SK-N-SH (cell line): ENCODE data around the gene SLC43A3. TPM values are rescaled to one million over a fixed set of nuclear protein-coding genes. Genes with fewer than 3 reads are reported as not detected.

ENCODE experiments used
- CTCF ChIA-PET: fragments of 300-600, 350-600 bp; formaldehyde crosslinking; extraction: SDS; loops from one replicate; lab custom pipeline; 2021; lab: Yijun Ruan, JAX
- POLR2A ChIA-PET: fragments of 350-600 bp; sonication (Branson Sonifier 250); formaldehyde crosslinking; extraction: SDS; loops from one replicate; lab custom pipeline; 2020; ENCODE audit warnings: antibody characterized with exemption, inconsistent platforms; lab: Yijun Ruan, JAX
- DNase-seq: peaks from one replicate; pipeline ENCODE4 v3.0.0; 2012
- H2AFZ ChIP-seq: fragments of 200-600 bp; sonication (generic); 2 replicates; pipeline ENCODE4 v1.8.1; 2016; ENCODE audit warnings: antibody characterized with exemption, mild to moderate bottlenecking, low read depth
- H3F3A ChIP-seq: fragments of 200-600 bp; sonication (generic); replicated peaks from 2 replicates; pipeline ENCODE3; 2016; ENCODE audit warnings: antibody characterized with exemption, mild to moderate bottlenecking; ENCODE audit not compliant: insufficient read depth
- H3K27ac ChIP-seq, 2 experiments: fragments of 200-500 bp in 1 of 2; fragments of 200-600 bp in 1 of 2; sonication (Bioruptor generic) in 1 of 2; sonication (generic), shearing (Covaris generic) in 1 of 2; 2 replicates each; pipeline versions ENCODE4 v1.5.1 to v1.6.1; 2014 to 2016; ENCODE audit warnings: low read depth in 2 of 2, inconsistent platforms in 1 of 2, low read length in 1 of 2, mild to moderate bottlenecking in 1 of 2, mixed read lengths in 1 of 2
- H3K27me3 ChIP-seq: fragments of 200-600 bp; sonication (generic), shearing (Covaris generic); 2 replicates; pipeline ENCODE4 v1.6.1; 2016; ENCODE audit warnings: mixed run types; ENCODE audit not compliant: insufficient read depth
- H3K36me3 ChIP-seq, 2 experiments: fragments of 200-500 bp in 1 of 2; fragments of 200-600 bp in 1 of 2; sonication (Bioruptor generic) in 1 of 2; sonication (generic) in 1 of 2; replicated peaks in 1 of 2; 2 replicates each; pipeline versions ENCODE3 to v1.5.1; 2014 to 2016; ENCODE audit warnings: low read length in 1 of 2, mild to moderate bottlenecking in 1 of 2; ENCODE audit not compliant: insufficient read depth in 2 of 2, control insufficient read depth in 1 of 2
- H3K4me1 ChIP-seq, 2 experiments: fragments of 200-500 bp in 1 of 2; fragments of 200-600 bp in 1 of 2; sonication (Bioruptor generic) in 1 of 2; sonication (generic), shearing (Covaris generic) in 1 of 2; 2 replicates each; pipeline versions ENCODE4 v1.5.1 to v1.6.1; 2014 to 2016; ENCODE audit warnings: low read depth in 1 of 2, low read length in 1 of 2, mixed run types in 1 of 2; ENCODE audit not compliant: insufficient read depth in 2 of 2, control insufficient read depth in 1 of 2
- H3K4me2 ChIP-seq: fragments of 200-600 bp; sonication (generic), shearing (Covaris generic); 2 replicates; pipeline ENCODE4 v1.6.1; 2017; ENCODE audit warnings: mixed run types
- H3K4me3 ChIP-seq, 2 experiments: fragments of 200-500 bp in 1 of 2; fragments of 200-600 bp in 1 of 2; sonication (Bioruptor generic) in 1 of 2; sonication (generic), shearing (Covaris generic) in 1 of 2; 2 replicates each; pipeline versions ENCODE4 v1.5.1 to v1.8.1; 2014 to 2016; ENCODE audit warnings: low read depth in 2 of 2, inconsistent platforms in 1 of 2, low read length in 1 of 2, mild to moderate bottlenecking in 1 of 2, mixed read lengths in 1 of 2, moderate library complexity in 1 of 2
- H3K79me2 ChIP-seq: fragments of 200-600 bp; sonication (generic); 2 replicates; pipeline ENCODE4 v1.8.1; 2017; ENCODE audit warnings: mild to moderate bottlenecking; ENCODE audit not compliant: insufficient read depth
- H3K9ac ChIP-seq: fragments of 200-600 bp; sonication (generic); 2 replicates; pipeline ENCODE4 v1.6.1; 2017; ENCODE audit warnings: mixed run types
- H3K9me2 ChIP-seq: fragments of 200-600 bp; sonication (generic); 2 replicates; pipeline ENCODE4 v1.6.1; 2017; ENCODE audit warnings: mixed run types
- H3K9me3 ChIP-seq: fragments of 200-600 bp; sonication (generic); 2 replicates; pipeline ENCODE4 v1.6.1; 2017; ENCODE audit warnings: mixed run types, mild to moderate bottlenecking, moderate library complexity
- H4K20me1 ChIP-seq: fragments of 200-600 bp; sonication (generic); 2 replicates; pipeline ENCODE4 v1.6.1; 2017; ENCODE audit warnings: mild to moderate bottlenecking, mixed run types; ENCODE audit not compliant: insufficient read depth
- CHD2 ChIP-seq: fragments of 150-350 bp; IDR thresholded peaks from 2 replicates; pipeline ENCODE4 v1.6.1; 2018; ENCODE audit warnings: low read length; ENCODE audit not compliant: partially characterized antibody
- ELF1 ChIP-seq: IDR thresholded peaks from 2 replicates; pipeline ENCODE4 v1.4.0; 2012
- EP300 ChIP-seq, 2 experiments: IDR thresholded peaks; 2 replicates each; pipeline versions ENCODE4 v1.4.0 to v1.6.1; 2012; ENCODE audit warnings: borderline replicate concordance in 1 of 2, low read depth in 1 of 2, low read length in 1 of 2
- EZH2phosphoT487 ChIP-seq: fragments of 200-600 bp; sonication (generic); IDR thresholded peaks from 2 replicates; pipeline ENCODE4 v1.6.1; 2017; ENCODE audit warnings: low read depth, mixed run types, mild to moderate bottlenecking, antibody characterized with exemption, moderate library complexity, borderline replicate concordance
- FOSL2 ChIP-seq: IDR thresholded peaks from 2 replicates; pipeline ENCODE4 v1.4.0; 2012; ENCODE audit warnings: low read depth, mild to moderate bottlenecking, moderate library complexity, borderline replicate concordance
- GABPA ChIP-seq: IDR thresholded peaks from 2 replicates; pipeline ENCODE4 v1.4.0; 2012; ENCODE audit warnings: low read depth, mild to moderate bottlenecking
- GATA2 ChIP-seq: sonication (generic); formaldehyde crosslinking; IDR thresholded peaks from 2 replicates; pipeline ENCODE4 v1.5.0; 2020; ENCODE audit warnings: mild to moderate bottlenecking, missing genetic modification reagents
- JUND ChIP-seq: IDR thresholded peaks from 2 replicates; pipeline ENCODE4 v1.4.0; 2012
- MEF2A ChIP-seq: IDR thresholded peaks from 2 replicates; pipeline ENCODE4 v1.4.0; 2012; ENCODE audit warnings: low read depth, borderline replicate concordance
- MXI1 ChIP-seq: IDR thresholded peaks from 2 replicates; pipeline ENCODE4 v1.6.1; 2012; ENCODE audit warnings: mild to moderate bottlenecking, low read depth, low read length, improper control_type of control experiment
- PBX3 ChIP-seq: IDR thresholded peaks from 2 replicates; pipeline ENCODE4; 2012
- RCOR1 ChIP-seq: fragments of 150-350 bp; IDR thresholded peaks from 2 replicates; pipeline ENCODE4 v1.6.1; 2017; ENCODE audit warnings: antibody characterized with exemption, low read length
- RFX5 ChIP-seq: IDR thresholded peaks from 2 replicates; pipeline ENCODE4 v1.6.1; 2012; ENCODE audit warnings: mild to moderate bottlenecking, improper control_type of control experiment, low read length
- RXRA ChIP-seq: IDR thresholded peaks from 2 replicates; pipeline ENCODE4 v1.4.0; 2012; ENCODE audit warnings: low read depth, mild to moderate bottlenecking, borderline replicate concordance
- YY1 ChIP-seq: IDR thresholded peaks from 2 replicates; pipeline ENCODE4 v1.4.0; 2012; ENCODE audit warnings: low read depth, mild to moderate bottlenecking
- WGBS: methylation state at CpG from one replicate; pipeline ENCODE4 v1.1.6; 2017; ENCODE audit warnings: low lambda C conversion rate; 5-methylcytosine and 5-hydroxymethylcytosine counted together
- polyA plus RNA-seq, 3 experiments: library from polyadenylated mRNA; depleted of rRNA; stranded (reverse); fragments of >200 nt; gene quantifications; 2 replicates each; pipeline ENCODE4 v1.2.3, GENCODE V29; 2012
- TF ChIP-seq, protein P1 (sequence below): IDR thresholded peaks from 2 replicates; pipeline ENCODE4 v1.6.1; 2012; ENCODE audit warnings: mild to moderate bottlenecking, low read depth, low read length, moderate library complexity
- TF ChIP-seq, protein P2 (sequence below): fragments of 200-600 bp; sonication (generic); IDR thresholded peaks from 2 replicates; pipeline ENCODE4 v1.6.1; 2017; ENCODE audit warnings: antibody characterized with exemption, mild to moderate bottlenecking, moderate library complexity
- TF ChIP-seq, protein P3 (sequence below): IDR thresholded peaks from 2 replicates; pipeline ENCODE4 v1.4.0; 2012; ENCODE audit warnings: low read depth, borderline replicate concordance

The SLC43A3 gene
- polyA plus RNA-seq, 1 of the 3 experiments (the other 2 are of a cell fraction), result 4.1 TPM

- POLR2A ChIA-PET, result no interaction called here
These were observed 65.9 kb downstream of the SLC43A3 start for GRCh38 chr11:57360991-57361390.

More at GRCh38 chr11:57360991-57361390, 65.9 kb downstream of the SLC43A3 start:
- H3K4me3 ChIP-seq, result no peak overlapping the region
- no peaks in the 10 kb centered on the region for H3K36me3 ChIP-seq
- peaks cover 12% of the 10 kb centered on the region; the same call in 1 of the 2 replicates for H3K27me3 ChIP-seq
- H3K27ac ChIP-seq, result no peak overlapping the region
- H3K9me2 ChIP-seq, result no peaks in the 10 kb centered on the region
- H3K4me1 ChIP-seq, result no peaks in the 10 kb centered on the region; a peak in 1 of 4 replicates
- no peaks in the 10 kb centered on the region for H4K20me1 ChIP-seq
- DNase-seq, result no peak
- WGBS, result 83% methylated on average over 8 of the region's 8 CpGs
- H3K79me2 ChIP-seq, result no peaks in the 10 kb centered on the region
- CTCF ChIA-PET, result interaction anchor here (0.7 to 7.1 kb wide), 5 partner anchors 11 to 166 kb away, joined by 3 to 33 read pairs (median 6); no protein-coding TSS in a partner anchor
- H3K9ac ChIP-seq, result no peak overlapping the region
- H3F3A ChIP-seq, result no peaks in the 10 kb centered on the region
- no peak for TF ChIP-seq RXRA
- TF ChIP-seq, protein P1, sequence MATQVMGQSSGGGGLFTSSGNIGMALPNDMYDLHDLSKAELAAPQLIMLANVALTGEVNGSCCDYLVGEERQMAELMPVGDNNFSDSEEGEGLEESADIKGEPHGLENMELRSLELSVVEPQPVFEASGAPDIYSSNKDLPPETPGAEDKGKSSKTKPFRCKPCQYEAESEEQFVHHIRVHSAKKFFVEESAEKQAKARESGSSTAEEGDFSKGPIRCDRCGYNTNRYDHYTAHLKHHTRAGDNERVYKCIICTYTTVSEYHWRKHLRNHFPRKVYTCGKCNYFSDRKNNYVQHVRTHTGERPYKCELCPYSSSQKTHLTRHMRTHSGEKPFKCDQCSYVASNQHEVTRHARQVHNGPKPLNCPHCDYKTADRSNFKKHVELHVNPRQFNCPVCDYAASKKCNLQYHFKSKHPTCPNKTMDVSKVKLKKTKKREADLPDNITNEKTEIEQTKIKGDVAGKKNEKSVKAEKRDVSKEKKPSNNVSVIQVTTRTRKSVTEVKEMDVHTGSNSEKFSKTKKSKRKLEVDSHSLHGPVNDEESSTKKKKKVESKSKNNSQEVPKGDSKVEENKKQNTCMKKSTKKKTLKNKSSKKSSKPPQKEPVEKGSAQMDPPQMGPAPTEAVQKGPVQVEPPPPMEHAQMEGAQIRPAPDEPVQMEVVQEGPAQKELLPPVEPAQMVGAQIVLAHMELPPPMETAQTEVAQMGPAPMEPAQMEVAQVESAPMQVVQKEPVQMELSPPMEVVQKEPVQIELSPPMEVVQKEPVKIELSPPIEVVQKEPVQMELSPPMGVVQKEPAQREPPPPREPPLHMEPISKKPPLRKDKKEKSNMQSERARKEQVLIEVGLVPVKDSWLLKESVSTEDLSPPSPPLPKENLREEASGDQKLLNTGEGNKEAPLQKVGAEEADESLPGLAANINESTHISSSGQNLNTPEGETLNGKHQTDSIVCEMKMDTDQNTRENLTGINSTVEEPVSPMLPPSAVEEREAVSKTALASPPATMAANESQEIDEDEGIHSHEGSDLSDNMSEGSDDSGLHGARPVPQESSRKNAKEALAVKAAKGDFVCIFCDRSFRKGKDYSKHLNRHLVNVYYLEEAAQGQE, result no peak
- TF ChIP-seq, protein P2, sequence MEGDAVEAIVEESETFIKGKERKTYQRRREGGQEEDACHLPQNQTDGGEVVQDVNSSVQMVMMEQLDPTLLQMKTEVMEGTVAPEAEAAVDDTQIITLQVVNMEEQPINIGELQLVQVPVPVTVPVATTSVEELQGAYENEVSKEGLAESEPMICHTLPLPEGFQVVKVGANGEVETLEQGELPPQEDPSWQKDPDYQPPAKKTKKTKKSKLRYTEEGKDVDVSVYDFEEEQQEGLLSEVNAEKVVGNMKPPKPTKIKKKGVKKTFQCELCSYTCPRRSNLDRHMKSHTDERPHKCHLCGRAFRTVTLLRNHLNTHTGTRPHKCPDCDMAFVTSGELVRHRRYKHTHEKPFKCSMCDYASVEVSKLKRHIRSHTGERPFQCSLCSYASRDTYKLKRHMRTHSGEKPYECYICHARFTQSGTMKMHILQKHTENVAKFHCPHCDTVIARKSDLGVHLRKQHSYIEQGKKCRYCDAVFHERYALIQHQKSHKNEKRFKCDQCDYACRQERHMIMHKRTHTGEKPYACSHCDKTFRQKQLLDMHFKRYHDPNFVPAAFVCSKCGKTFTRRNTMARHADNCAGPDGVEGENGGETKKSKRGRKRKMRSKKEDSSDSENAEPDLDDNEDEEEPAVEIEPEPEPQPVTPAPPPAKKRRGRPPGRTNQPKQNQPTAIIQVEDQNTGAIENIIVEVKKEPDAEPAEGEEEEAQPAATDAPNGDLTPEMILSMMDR, result no peak
- TF ChIP-seq GATA2 (CRISPR knock-in tag), result no peak
- no peak for TF ChIP-seq MEF2A
- TF ChIP-seq ELF1, result no peak
- TF ChIP-seq YY1, result no peak
- TF ChIP-seq RFX5, result no peak
- no peak for TF ChIP-seq JUND
- no peak for TF ChIP-seq FOSL2
- no peak for TF ChIP-seq CHD2
- no peak for TF ChIP-seq GABPA
- TF ChIP-seq PBX3, result no peak
- no peak for TF ChIP-seq MXI1
- TF ChIP-seq EZH2phosphoT487, result no peak
- TF ChIP-seq EP300 (IDR thresholded peaks at IDR 0.05; ENCODE audit: borderline replicate concordance in 1 of 2, low read depth in 1 of 2, low read length in 1 of 2), result no peak
- TF ChIP-seq RCOR1, result no peak
- TF ChIP-seq, protein P3, sequence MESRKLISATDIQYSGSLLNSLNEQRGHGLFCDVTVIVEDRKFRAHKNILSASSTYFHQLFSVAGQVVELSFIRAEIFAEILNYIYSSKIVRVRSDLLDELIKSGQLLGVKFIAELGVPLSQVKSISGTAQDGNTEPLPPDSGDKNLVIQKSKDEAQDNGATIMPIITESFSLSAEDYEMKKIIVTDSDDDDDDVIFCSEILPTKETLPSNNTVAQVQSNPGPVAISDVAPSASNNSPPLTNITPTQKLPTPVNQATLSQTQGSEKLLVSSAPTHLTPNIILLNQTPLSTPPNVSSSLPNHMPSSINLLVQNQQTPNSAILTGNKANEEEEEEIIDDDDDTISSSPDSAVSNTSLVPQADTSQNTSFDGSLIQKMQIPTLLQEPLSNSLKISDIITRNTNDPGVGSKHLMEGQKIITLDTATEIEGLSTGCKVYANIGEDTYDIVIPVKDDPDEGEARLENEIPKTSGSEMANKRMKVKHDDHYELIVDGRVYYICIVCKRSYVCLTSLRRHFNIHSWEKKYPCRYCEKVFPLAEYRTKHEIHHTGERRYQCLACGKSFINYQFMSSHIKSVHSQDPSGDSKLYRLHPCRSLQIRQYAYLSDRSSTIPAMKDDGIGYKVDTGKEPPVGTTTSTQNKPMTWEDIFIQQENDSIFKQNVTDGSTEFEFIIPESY, result no peak
- TF ChIP-seq, all 33 proteins: peak for 0
- Histone ChIP-seq H2AFZ (no peak overlapping the region), H3K9me3 (no peaks in the 10 kb centered on the region), H3K4me2 (no peak overlapping the region)
